ENCODE data around the gene LEKR1.

LEKR1 gene

DNA sequence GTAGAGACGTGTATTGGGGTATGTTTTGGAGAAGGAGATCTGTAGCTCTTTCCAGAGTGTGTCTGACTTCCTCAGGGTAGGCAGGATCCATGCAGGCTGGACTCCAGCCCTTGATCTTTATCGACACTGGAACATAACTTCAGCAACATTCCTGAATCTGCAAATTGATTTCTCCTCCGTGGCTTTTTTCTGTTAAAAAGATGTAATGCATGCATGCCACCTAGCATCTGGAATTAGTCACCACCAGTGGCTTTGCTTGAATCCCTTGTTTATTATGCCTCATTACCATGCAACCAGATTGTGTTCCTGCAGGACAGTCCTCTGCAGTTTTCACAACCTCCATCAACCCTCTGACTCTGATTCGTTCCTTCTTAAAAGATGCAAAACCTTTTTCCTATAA, 247.7 kb downstream of the LEKR1 start:
- no peak for DNase-seq (ENCODE audit: low spot score)
- TF ChIP-seq CTCF (IDR thresholded peaks at IDR 0.05; ENCODE audit: extremely low read depth, insufficient read depth, missing control alignments): no peak
- in situ Hi-C loops (cut with MboI; ENCODE audit: low pct_unique_long_range_greater_than_20kb, low sequenced_read_pairs, unreplicated experiment): loop anchor here (10.0 kb wide), 1 partner anchor 389 kb away; no protein-coding TSS in a partner anchor

DNA sequence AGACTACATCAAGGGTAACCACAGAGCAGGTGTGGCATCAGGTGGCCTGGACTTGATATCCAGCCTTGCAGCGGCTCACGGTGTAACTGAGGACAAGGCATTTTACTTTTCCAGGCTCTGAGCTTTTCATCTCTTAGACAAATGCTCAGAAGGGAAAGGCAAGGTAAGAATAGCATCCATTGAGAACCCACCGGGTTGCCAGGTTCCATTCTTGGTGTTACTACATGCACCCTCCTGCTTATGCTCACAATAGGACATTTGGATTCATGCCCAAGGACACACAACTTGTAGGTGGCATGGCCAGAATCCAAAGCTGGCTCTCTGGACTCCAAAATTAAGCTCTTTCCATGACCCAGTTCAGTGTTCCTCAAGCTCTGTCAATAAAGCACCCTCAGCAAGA, 248.3 kb downstream of the LEKR1 start:
- DNase-seq (ENCODE audit: low spot score): no peak
- TF ChIP-seq CTCF (IDR thresholded peaks at IDR 0.05; ENCODE audit: extremely low read depth, insufficient read depth, missing control alignments): no peak
- in situ Hi-C loops (cut with MboI; ENCODE audit: low pct_unique_long_range_greater_than_20kb, low sequenced_read_pairs, unreplicated experiment): loop anchor here (10.0 kb wide), 1 partner anchor 390 kb away; no protein-coding TSS in a partner anchor

- TF ChIP-seq CTCF (IDR thresholded peaks at IDR 0.05; ENCODE audit: extremely low read depth, insufficient read depth, missing control alignments): no peak
- in situ Hi-C loops (cut with MboI; ENCODE audit: low pct_unique_long_range_greater_than_20kb, low sequenced_read_pairs, unreplicated experiment): loop anchor here (10.0 to 25.0 kb wide), 2 partner anchors 390 to 538 kb away; no protein-coding TSS in a partner anchor
- no peak for DNase-seq (ENCODE audit: low spot score)
Observed at GRCh38 chr3:157074981-157075380, 248.8 kb downstream of the LEKR1 start.

GRCh38 chr3:157075693-157076420, 249.7 kb downstream of the LEKR1 start:
- no peak for DNase-seq (ENCODE audit: low spot score)
- in situ Hi-C loops (cut with MboI; ENCODE audit: low pct_unique_long_range_greater_than_20kb, low sequenced_read_pairs, unreplicated experiment): loop anchor here (10.0 to 25.0 kb wide), 2 partner anchors 391 to 539 kb away; no protein-coding TSS in a partner anchor
- TF ChIP-seq CTCF (IDR thresholded peaks at IDR 0.05; ENCODE audit: extremely low read depth, insufficient read depth, missing control alignments): no peak

GRCh38 chr3:157077565-157077991, 251.4 kb downstream of the LEKR1 start:
- DNase-seq (ENCODE audit: low spot score): no peak
- in situ Hi-C loops (cut with MboI; ENCODE audit: low pct_unique_long_range_greater_than_20kb, low sequenced_read_pairs, unreplicated experiment): loop anchor here (10.0 to 25.0 kb wide), 2 partner anchors 393 to 540 kb away; no protein-coding TSS in a partner anchor
- TF ChIP-seq CTCF (IDR thresholded peaks at IDR 0.05; ENCODE audit: extremely low read depth, insufficient read depth, missing control alignments): no peak

DNA sequence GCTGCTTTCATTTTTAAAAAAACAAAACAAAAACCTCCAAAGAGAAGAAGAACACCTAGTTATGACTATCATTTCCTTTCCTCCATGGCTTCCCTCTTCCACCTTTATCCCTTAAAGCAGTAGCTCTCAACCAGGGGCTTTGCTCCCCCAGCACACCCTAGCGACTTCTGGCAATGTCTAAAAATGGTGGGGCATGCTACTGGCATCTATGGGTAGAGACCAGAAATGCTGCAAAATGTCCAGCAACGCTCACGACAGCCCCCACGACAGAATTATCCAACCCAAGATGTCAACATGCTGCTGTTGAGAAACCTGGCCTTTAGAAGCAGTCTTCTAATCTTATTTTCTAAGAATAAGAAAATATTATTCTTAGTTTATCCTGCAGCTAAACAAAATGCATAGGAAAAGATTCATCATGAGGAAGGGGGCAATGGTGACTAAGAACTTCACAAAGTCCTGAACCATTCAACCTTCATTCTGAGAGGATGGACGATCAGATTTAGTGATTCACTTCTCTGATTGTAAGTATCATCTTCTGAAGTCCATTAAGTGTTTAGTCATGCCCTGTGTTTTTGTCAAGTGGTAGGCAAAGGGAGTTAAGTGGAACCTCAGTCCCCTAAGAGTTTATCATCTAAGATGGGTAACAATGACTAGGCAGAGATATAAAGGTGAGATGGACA, 252.1 kb downstream of the LEKR1 start:
- in situ Hi-C loops (cut with MboI; ENCODE audit: low pct_unique_long_range_greater_than_20kb, low sequenced_read_pairs, unreplicated experiment): loop anchor here (10.0 to 25.0 kb wide), 2 partner anchors 393 to 541 kb away; no protein-coding TSS in a partner anchor

More for the DNA sequence above, 252.1 kb downstream of the LEKR1 start:
- DNase-seq (ENCODE audit: low spot score): no peak
- TF ChIP-seq CTCF (IDR thresholded peaks at IDR 0.05; ENCODE audit: extremely low read depth, insufficient read depth, missing control alignments): peak; percentile 29

All from GM13977 (cell line).